ENCODE measurements around the gene LILRB5.

GRCh38 chr19:54256250-54257115 lies 590 bp downstream of the LILRB5 start:
- no peak for TF ChIP-seq CTCF (conservative IDR thresholded peaks at IDR 0.05)
- TF ChIP-seq ZFX (IDR thresholded peaks at IDR 0.05) = no peak

Data from C4-2B (cell line).